Measurements from ENCODE around the gene LST1. TPM values are rescaled to one million over a fixed set of nuclear protein-coding genes. Genes with fewer than 3 reads are reported as not detected.

The LST1 gene
- polyA plus RNA-seq, 4 donors = 3.1 to 37.0 (median 14.5) TPM

GRCh38 chr6:31634131-31634530 is 48.1 kb downstream of the LST1 start:
- Histone ChIP-seq H3K4me3 (ENCODE audit: low read depth in 1 of 3, low read length in 3 of 3) (no peak overlapping the region), H3K27me3 (ENCODE audit: control insufficient read depth in 3 of 3, insufficient read depth in 3 of 3, low read length in 3 of 3) (no peaks in the 10 kb centered on the region), H3K9me3 (ENCODE audit: control insufficient read depth in 2 of 2, insufficient read depth in 1 of 2, low read depth in 1 of 2, low read length in 1 of 2) (no peaks in the 10 kb centered on the region), H3K27ac (ENCODE audit: low read depth in 1 of 3, low read length in 2 of 3) (no peak overlapping the region), H3K4me1 (ENCODE audit: control insufficient read depth in 3 of 3, insufficient read depth in 2 of 3, low read depth in 1 of 3, low read length in 2 of 3) (no peaks in the 10 kb centered on the region), H3K36me3 (ENCODE audit: control insufficient read depth in 3 of 3, insufficient read depth in 2 of 3, low read depth in 1 of 3, low read length in 3 of 3) (peaks cover 46 to 94% (median 58%) of the 10 kb centered on the region in 3 donors)
- DNase-seq = no peak
- FAIRE-seq = no peak
- 87 to 93% (median 89%) methylated on average over 3 of the region's 3 CpGs for WGBS, 3 donors

- FAIRE-seq (no peak), DNase-seq (no peak)
- H3K9me3 ChIP-seq (ENCODE audit: control insufficient read depth in 2 of 2, insufficient read depth in 1 of 2, low read depth in 1 of 2, low read length in 1 of 2) = no peaks in the 10 kb centered on the region
- no peaks in the 10 kb centered on the region for H3K4me1 ChIP-seq (ENCODE audit: control insufficient read depth in 3 of 3, insufficient read depth in 2 of 3, low read depth in 1 of 3, low read length in 2 of 3)
- peaks cover 43 to 93% (median 57%) of the 10 kb centered on the region in 3 donors for H3K36me3 ChIP-seq (ENCODE audit: control insufficient read depth in 3 of 3, insufficient read depth in 2 of 3, low read depth in 1 of 3, low read length in 3 of 3)
- no peak overlapping the region for H3K4me3 ChIP-seq (ENCODE audit: low read depth in 1 of 3, low read length in 3 of 3)
- H3K27me3 ChIP-seq (ENCODE audit: control insufficient read depth in 3 of 3, insufficient read depth in 3 of 3, low read length in 3 of 3) = no peaks in the 10 kb centered on the region
- no peak overlapping the region for H3K27ac ChIP-seq (ENCODE audit: low read depth in 1 of 3, low read length in 2 of 3)
- WGBS, 3 donors = 85 to 88% (median 88%) methylated on average over 11 of the region's 11 CpGs
Observed at GRCh38 chr6:31634969-31635575, 49.0 kb downstream of the LST1 start.

GRCh38 chr6:31636698-31637596 is 50.9 kb downstream of the LST1 start:
- Histone ChIP-seq H3K27me3 (ENCODE audit: control insufficient read depth in 3 of 3, insufficient read depth in 3 of 3, low read length in 3 of 3) (no peaks in the 10 kb centered on the region), H3K4me3 (ENCODE audit: low read depth in 1 of 3, low read length in 3 of 3) (no peak overlapping the region), H3K27ac (ENCODE audit: low read depth in 1 of 3, low read length in 2 of 3) (no peak overlapping the region), H3K4me1 (ENCODE audit: control insufficient read depth in 3 of 3, insufficient read depth in 2 of 3, low read depth in 1 of 3, low read length in 2 of 3) (no peaks in the 10 kb centered on the region), H3K36me3 (ENCODE audit: control insufficient read depth in 3 of 3, insufficient read depth in 2 of 3, low read depth in 1 of 3, low read length in 3 of 3) (peaks cover 40 to 93% (median 58%) of the 10 kb centered on the region in 3 donors), H3K9me3 (ENCODE audit: control insufficient read depth in 2 of 2, insufficient read depth in 1 of 2, low read depth in 1 of 2, low read length in 1 of 2) (no peaks in the 10 kb centered on the region)
- FAIRE-seq (no peak), DNase-seq (no peak)
- WGBS, 3 donors = 78 to 82% (median 81%) methylated on average over 27 of the region's 27 CpGs

Other genes starting within 250 kb of the LST1 start
- 1,000 to 10,000 TPM in 2 of 4 donors, 100 to 1,000 TPM in 2; 282 to 2,421 (median 1,159) TPM for gene HLA-B, start 229.1 kb upstream of the LST1 start, polyA plus RNA-seq
- gene MICA, start 182.7 kb upstream of the LST1 start, polyA plus RNA-seq = 10 to 100 TPM in 3 of 4 donors, 1 to 10 TPM in 1; 3.1 to 28.6 (median 19.3) TPM
- gene MICB, start 88.1 kb upstream of the LST1 start, polyA plus RNA-seq = 1 to 10 TPM in 3 of 4 donors, under 1 TPM in 1; 0.69 to 6.1 (median 2.0) TPM
- gene MCCD1, start 57.3 kb upstream of the LST1 start, polyA plus RNA-seq = not detected
- 100 to 1,000 TPM; 307 to 440 (median 358) TPM for gene DDX39B, start 44.3 kb upstream of the LST1 start, polyA plus RNA-seq
- gene ATP6V1G2, start 39.7 kb upstream of the LST1 start, polyA plus RNA-seq = 1 to 10 TPM in 3 of 4 donors, under 1 TPM in 1; 0.81 to 6.3 (median 1.9) TPM
- gene NFKBIL1, start 38.7 kb upstream of the LST1 start, polyA plus RNA-seq = 10 to 100 TPM; 26.2 to 47.3 (median 31.8) TPM
- gene LTA, start 14.0 kb upstream of the LST1 start, polyA plus RNA-seq = 1 to 10 TPM in 1 of 4 donors, under 1 TPM in 1, not detected in 2; 0.24 to 1.0 TPM
- gene TNF, start 10.7 kb upstream of the LST1 start, polyA plus RNA-seq = under 1 TPM in 3 of 4 donors, not detected in 1; 0.18 to 0.59 (median 0.45) TPM
- gene LTB, start 3.9 kb upstream of the LST1 start, polyA plus RNA-seq = 10 to 100 TPM in 1 of 4 donors, 1 to 10 TPM in 3; 4.0 to 19.7 (median 8.0) TPM
- gene NCR3, start 6.7 kb downstream of the LST1 start, polyA plus RNA-seq = 1 to 10 TPM in 1 of 4 donors, under 1 TPM in 1, not detected in 2; 0.33 to 1.4 TPM
- gene AIF1, start 29.0 kb downstream of the LST1 start, polyA plus RNA-seq = 100 to 1,000 TPM in 1 of 4 donors, 10 to 100 TPM in 2, 1 to 10 TPM in 1; 5.6 to 102 (median 48.9) TPM
- 100 to 1,000 TPM in 1 of 4 donors, 10 to 100 TPM in 3; 54.6 to 104 (median 74.4) TPM for gene PRRC2A, start 34.4 kb downstream of the LST1 start, polyA plus RNA-seq
- gene BAG6, start 66.4 kb downstream of the LST1 start, polyA plus RNA-seq = 100 to 1,000 TPM; 193 to 381 (median 284) TPM
- 10 to 100 TPM in 1 of 4 donors, 1 to 10 TPM in 3; 7.2 to 32.8 (median 8.2) TPM for gene APOM, start 69.6 kb downstream of the LST1 start, polyA plus RNA-seq
- 10 to 100 TPM; 17.3 to 29.1 (median 23.2) TPM for gene C6orf47, start 74.5 kb downstream of the LST1 start, polyA plus RNA-seq
- gene GPANK1, start 78.7 kb downstream of the LST1 start, polyA plus RNA-seq = 10 to 100 TPM; 14.8 to 30.2 (median 21.7) TPM
- gene CSNK2B, start 79.8 kb downstream of the LST1 start, polyA plus RNA-seq = 100 to 1,000 TPM; 185 to 231 (median 206) TPM
- 10 to 100 TPM in 1 of 4 donors, 1 to 10 TPM in 3; 3.8 to 16.5 (median 4.2) TPM for gene LY6G5B, start 83.7 kb downstream of the LST1 start, polyA plus RNA-seq
- gene LY6G5C, start 94.8 kb downstream of the LST1 start, polyA plus RNA-seq = 1 to 10 TPM; 2.6 to 3.8 (median 3.1) TPM
- gene ABHD16A, start 117.0 kb downstream of the LST1 start, polyA plus RNA-seq = 10 to 100 TPM; 34.6 to 63.8 (median 50.3) TPM
- under 1 TPM in 1 of 4 donors, not detected in 3; 0.12 TPM for gene LY6G6F, start 120.6 kb downstream of the LST1 start, polyA plus RNA-seq
- gene LY6G6D, start 129.1 kb downstream of the LST1 start, polyA plus RNA-seq = under 1 TPM in 1 of 4 donors, not detected in 3; 0.22 TPM
- under 1 TPM in 1 of 4 donors, not detected in 3; 0.18 TPM for gene LY6G6C, start 135.5 kb downstream of the LST1 start, polyA plus RNA-seq
- gene MPIG6B, start 137.1 kb downstream of the LST1 start, polyA plus RNA-seq = under 1 TPM in 2 of 4 donors, not detected in 2; 0.13 to 0.59 TPM
- 10 to 100 TPM; 64.4 to 89.7 (median 76.1) TPM for gene DDAH2, start 143.0 kb downstream of the LST1 start, polyA plus RNA-seq
- 100 to 1,000 TPM; 400 to 576 (median 535) TPM for gene CLIC1, start 150.3 kb downstream of the LST1 start, polyA plus RNA-seq
- 10 to 100 TPM in 2 of 4 donors, 1 to 10 TPM in 2; 1.6 to 53.1 (median 9.2) TPM for gene MSH5, start 153.7 kb downstream of the LST1 start, polyA plus RNA-seq
- 10 to 100 TPM in 1 of 4 donors, 1 to 10 TPM in 3; 1.4 to 15.5 (median 4.6) TPM for gene SAPCD1, start 176.4 kb downstream of the LST1 start, polyA plus RNA-seq
- gene VWA7, start 191.1 kb downstream of the LST1 start, polyA plus RNA-seq = 10 to 100 TPM in 1 of 4 donors, 1 to 10 TPM in 3; 2.9 to 11.9 (median 6.4) TPM
- 10 to 100 TPM; 19.9 to 42.4 (median 24.2) TPM for gene VARS1, start 209.5 kb downstream of the LST1 start, polyA plus RNA-seq
- gene LSM2, start 220.7 kb downstream of the LST1 start, polyA plus RNA-seq = 10 to 100 TPM; 27.3 to 90.2 (median 39.3) TPM
- 1 to 10 TPM in 2 of 4 donors, under 1 TPM in 2; 0.27 to 2.6 (median 1.1) TPM for gene HSPA1L, start 229.0 kb downstream of the LST1 start, polyA plus RNA-seq
- gene HSPA1A, start 229.3 kb downstream of the LST1 start, polyA plus RNA-seq = 10 to 100 TPM in 3 of 4 donors, 1 to 10 TPM in 1; 9.7 to 49.6 (median 25.7) TPM
- 100 to 1,000 TPM in 1 of 4 donors, 10 to 100 TPM in 3; 16.5 to 130 (median 35.0) TPM for gene HSPA1B, start 241.5 kb downstream of the LST1 start, polyA plus RNA-seq

All from small intestine (tissue), 7 donors.